RKO (cell line): ENCODE results near the gene ANKRD55.
"Not testable (repeated sequence)": the region's sequence is repeated elsewhere in the genome, so short reads cannot be mapped to it uniquely, and the experiment has no call there.

Experiments used
- DNase-seq: peaks from one replicate; pipeline ENCODE4 v3.0.0-alpha.2; 2016; ENCODE audit warnings: low spot score

The ANKRD55 gene

GRCh38 chr5:56168066-56168478 lies 65.1 kb downstream of the ANKRD55 start:
- DNase-seq, result no peak

DNA sequence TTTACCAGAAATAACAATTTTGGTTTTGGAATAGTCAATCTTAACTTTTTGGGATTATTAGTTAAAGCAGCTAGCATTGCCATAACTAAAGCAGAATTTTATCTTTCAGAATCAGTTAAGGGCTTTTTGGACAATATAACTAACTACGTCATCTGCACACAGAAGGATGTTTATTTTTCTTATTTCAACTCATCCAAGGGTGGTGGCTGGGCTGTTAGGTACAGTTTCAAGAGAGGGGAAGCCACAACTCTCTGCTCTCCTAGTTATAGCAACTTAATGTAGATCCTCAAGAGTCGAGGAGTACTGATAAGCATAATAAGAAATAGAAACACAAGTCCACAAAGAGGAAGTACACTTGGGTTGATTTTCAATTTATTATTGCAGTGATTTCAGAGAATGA lies 65.6 kb downstream of the ANKRD55 start:
- DNase-seq, result no peak

DNA sequence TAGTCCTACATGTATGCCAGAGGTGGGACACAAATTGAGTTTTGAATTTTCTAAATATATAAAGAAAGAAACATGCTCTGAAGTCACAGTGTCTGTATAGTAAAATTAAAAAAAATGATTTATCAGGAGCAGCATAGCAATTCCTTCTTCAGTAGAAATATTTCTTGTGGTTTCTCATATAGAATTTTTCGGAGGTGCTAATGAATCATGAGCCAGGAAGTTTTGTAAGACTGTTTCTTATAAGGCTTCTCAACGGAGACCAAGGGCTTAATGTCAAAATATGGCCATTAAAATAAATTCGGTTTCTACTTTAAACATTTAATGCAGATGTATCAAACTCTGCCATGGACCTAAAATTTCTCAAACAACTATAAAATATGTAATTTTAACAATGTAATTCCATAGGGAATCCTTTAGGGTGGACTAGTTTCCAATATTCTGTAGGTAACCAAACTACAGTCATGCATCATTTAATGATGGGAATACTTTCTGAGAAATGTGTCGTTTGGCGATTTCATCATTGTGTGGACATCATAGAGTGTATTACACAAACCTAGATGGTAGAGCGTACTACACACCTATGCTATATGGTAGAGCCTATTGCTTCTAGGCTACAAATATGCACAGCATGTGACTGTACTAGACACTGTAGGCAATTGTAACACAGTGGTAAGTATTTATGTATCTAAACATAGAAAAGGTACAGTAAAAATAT lies 66.3 kb downstream of the ANKRD55 start:
- DNase-seq, result no peak

DNA sequence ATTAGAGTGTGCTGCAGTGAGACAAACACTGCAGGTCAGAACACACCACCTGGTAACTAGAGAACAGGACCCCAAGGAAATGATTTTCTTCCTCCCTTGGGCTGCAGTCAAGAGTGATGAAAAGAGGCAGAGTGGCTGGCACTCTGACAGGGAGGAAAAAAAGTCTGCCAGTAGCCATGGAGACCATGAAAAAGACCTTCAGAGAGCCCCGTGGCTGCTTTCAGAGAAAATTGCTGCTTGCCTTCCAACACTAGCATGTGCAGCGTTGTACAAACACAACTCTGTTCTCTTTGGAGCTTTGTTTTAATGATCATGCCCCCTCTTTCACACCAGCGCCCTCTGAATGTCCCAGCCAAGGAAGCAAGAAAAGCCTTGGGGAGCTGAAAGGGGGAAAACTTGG lies 68.8 kb downstream of the ANKRD55 start:
- no peak for DNase-seq

DNA sequence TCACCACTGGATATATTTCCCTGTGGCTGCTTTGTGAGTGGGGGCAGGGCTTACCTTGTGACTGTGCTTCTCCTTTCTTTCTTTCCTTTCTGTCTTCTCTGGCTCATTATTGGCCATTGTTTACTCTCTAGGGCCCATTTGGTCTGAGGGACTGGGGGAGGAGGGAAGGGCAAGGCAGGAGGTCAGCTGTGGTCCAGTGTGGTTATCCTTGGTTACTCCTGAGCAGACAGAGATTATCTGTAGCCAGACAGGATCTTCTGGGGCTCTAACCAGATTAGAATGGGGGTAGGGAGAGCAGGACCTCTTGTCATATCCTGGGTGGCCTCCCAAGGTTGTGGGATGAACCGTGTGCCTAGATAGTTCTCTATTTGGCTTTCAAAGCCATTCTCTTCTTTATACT lies 71.2 kb downstream of the ANKRD55 start:
- DNase-seq, result no peak

- DNase-seq, result no peak
Measured at GRCh38 chr5:56161439-56161823, 71.7 kb downstream of the ANKRD55 start.

GRCh38 chr5:56160723-56161438 lies 72.2 kb downstream of the ANKRD55 start:
- DNase-seq, result no peak

- DNase-seq, result no peak
Measured at GRCh38 chr5:56159521-56159947, 73.6 kb downstream of the ANKRD55 start.

DNA sequence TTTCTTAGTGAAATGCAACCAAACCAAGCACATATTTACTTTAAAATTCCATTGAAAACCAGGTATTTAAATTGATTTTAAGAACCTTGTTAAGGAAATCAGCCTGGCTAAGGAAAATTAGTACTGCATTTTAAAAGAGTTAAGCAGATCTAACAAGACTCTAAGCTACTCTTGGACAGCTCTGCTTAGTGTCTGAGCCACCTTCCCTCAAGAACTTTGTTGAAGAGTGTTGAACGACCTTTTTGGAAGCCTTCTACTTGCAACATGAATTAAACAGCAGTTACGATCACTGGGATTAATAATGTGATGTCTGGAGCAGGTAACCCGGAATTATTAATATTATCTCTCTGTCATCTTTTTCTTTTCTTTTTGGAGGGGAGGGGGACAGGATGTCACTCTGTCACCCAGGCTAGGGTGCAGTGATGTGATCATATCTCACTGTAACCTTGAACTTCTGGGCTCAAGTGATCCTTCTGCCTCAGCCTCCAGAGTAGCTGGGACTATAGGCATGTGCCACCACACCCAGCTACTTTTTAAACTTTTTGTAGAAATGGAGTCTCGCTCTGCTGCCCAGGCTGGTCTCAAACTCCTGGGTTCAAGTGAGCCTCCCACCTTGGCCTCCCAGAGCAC lies 74.7 kb downstream of the ANKRD55 start:
- DNase-seq, result no peak

DNA sequence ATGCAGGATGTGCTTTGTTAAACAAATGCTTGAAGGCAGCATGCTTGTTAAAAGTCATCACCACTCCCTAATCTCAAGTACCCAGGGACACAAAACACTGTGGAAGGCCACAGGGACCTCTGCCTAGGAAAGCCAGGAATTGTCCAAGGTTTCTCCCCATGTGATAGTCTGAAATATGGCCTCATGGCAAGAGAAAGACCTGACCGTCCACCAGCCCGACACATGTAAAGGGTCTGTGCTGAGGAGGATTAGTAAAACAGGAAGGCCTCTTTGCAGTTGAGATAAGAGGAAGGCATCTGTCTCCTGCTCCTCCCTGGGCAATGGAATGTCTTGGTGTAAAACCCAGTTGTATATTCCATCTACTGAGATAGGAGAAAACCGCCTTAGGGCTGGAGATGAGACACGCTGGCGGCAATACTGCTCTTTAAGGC lies 75.9 kb downstream of the ANKRD55 start:
- DNase-seq, result not testable (repeated sequence)

- not testable (repeated sequence) for DNase-seq
Measured at GRCh38 chr5:56156585-56157190, 76.4 kb downstream of the ANKRD55 start.

DNA sequence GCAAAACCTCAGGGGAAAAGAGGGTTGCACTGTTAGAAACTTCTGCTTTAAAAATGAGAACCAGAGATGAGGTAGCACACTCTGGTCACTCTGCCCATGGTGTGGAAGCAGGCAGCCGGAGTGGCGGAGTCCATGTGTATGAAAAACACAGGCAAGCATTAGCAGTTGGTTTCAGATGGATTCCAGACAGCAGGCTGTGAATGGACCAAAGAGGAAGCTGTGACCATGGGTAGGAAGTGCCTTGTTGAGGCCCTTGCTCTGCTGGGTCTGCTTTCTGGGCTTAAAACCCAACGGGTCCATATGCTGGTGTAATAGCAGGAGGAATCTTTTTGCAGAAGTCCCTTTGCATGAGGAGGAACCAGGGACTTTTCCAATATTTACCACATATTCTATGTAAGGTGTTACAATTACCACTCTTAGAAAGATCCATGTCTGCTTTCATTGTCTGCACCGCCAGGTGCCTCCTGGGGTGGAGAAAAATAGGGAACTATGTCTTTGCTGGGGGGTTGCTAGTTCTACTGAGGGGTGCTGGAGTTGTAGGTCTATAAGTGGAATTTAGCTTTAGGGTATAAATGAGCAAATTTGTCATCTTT lies 77.0 kb downstream of the ANKRD55 start:
- no peak for DNase-seq

DNA sequence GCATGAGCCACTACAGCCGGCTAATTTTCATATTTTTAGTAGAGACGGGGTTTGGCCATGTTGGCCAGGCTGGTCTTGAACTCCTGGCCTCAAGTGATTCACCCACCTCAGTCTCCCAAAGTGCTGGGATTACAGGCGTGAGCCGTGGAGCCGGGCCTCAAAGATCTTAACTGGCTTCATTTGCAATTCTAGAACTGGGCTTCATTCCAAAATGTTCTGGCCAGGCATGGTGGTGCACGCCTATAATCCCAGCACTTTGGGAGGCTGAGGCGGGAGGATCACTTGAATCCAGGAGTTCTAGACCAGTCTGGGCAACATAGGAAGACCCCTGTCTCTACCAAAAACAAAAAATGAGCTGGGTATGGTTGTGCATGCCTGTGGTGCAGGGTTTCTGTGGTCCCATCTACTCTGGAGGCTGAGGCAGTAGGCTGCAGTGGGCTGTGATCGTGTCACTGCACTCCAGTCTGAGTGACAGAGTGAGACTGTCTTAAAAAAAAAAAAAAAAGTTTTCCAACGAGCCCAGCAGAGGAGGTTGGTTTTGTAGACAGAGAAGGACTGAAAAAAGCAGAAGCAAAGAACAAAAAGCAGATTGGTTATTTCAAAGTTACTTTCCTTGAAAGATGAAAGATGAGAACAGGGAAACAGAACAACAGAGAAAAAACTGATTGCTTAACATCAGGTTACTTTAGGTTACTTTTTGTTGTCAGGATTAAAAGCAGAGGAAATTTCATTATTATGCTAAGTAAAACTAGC lies 78.2 kb downstream of the ANKRD55 start:
- no peak for DNase-seq

DNA sequence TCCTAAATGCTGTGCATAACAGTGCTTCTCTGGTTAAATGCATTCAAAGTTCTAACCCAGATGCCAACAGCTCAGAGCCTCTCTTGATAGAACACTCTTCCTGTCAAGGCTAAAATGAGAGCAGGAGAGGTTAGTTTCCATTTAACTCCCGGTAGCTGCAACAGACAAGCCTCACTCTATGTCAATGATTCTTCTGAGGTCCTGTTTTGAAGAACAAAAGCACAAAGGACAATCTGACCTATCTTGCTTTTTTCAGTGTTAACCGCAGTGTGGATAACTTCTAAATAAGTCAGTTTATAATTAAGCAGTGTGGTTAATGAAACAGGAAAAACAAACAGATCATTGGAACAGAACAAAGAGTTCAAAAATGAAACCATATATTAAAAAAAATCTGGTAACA lies 80.7 kb downstream of the ANKRD55 start:
- DNase-seq, result no peak

DNA sequence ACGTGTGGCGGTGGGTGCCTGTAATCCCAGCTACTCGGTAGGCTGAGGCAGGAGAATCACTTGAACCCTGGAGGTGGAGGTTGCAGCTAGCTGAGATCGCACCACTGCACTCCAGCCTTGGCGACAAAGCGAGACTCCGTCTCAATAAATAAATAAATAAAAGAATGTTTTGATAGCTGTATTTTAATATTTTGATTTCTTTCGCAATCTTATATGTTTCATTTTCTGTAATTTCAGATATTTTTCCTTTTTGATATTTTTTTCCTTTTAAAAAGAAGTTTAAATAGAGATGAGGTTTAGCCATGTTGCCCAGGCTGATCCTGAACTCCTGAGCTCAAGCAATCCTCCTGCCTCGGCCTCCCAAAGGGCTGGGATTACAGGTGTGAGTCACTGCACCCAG lies 82.4 kb downstream of the ANKRD55 start:
- DNase-seq, result not testable (repeated sequence)

DNA sequence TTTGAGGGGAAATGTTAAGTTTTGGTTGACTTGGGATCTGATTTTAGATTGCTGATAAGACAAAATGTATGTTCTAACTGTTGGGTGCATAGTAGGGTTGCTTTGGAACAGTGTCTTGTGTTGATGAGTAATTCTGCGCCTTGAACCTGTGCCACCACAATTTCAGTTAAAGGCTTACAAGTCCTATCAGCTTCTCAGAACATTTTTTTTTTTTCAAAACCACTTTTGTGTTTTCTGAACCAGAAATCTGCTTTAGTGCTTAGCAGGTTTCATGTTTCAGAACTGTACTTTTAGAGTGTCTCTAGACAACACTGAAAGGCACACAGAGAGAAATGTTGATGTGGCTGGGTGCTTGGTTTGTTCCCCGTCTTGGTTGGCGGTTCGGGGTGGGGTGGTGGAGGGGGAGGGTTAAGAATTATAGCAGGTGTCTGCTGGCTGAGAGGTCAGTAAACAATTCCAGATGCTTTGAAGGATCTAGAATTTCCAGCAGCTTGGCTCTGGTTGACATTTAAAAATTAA lies 84.6 kb downstream of the ANKRD55 start:
- DNase-seq, result no peak

GRCh38 chr5:56147659-56148230 lies 85.4 kb downstream of the ANKRD55 start:
- no peak for DNase-seq

DNA sequence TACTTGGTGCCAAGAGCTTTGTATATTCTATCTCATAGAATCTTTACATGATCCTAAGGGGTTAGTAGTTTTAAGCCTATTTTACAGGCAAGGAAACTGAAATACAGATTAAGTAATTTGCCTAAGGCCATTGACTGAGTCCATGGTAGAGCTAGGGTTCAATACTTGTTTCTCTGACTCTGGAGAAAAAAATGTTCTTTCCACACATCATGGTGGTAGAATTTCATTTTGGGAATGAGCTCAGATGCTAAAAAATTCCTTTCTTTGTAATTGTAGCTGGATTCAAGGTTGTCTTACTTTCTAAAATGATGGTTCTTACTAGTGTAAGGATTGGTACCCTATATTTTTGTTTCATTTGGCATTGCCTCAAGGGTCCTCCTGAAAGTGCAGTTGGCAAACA lies 86.0 kb downstream of the ANKRD55 start:
- DNase-seq, result no peak

GRCh38 chr5:56146674-56147073 lies 86.5 kb downstream of the ANKRD55 start:
- no peak for DNase-seq

GRCh38 chr5:56145511-56145910 lies 87.6 kb downstream of the ANKRD55 start:
- DNase-seq, result no peak

- DNase-seq, result no peak
Measured at GRCh38 chr5:56145106-56145505, 88.0 kb downstream of the ANKRD55 start.
